Measurements from ENCODE around the gene DBNL. TPM values are rescaled to one million over a fixed set of nuclear protein-coding genes. Genes with fewer than 3 reads are reported as not detected.

The DBNL gene
- total RNA-seq, 1 donor from 2014 or later, result 47.5 TPM

- peaks cover 11% of the 10 kb centered on the region for H3K27me3 Mint-ChIP-seq (ENCODE audit: unreplicated experiment)
- no peak overlapping the region for H3K4me3 Mint-ChIP-seq (ENCODE audit: unreplicated experiment)
- H3K9me3 Mint-ChIP-seq (ENCODE audit: unreplicated experiment), result no peaks in the 10 kb centered on the region
- H3K36me3 Mint-ChIP-seq (ENCODE audit: low read depth, unreplicated experiment), result peaks cover 25% of the 10 kb centered on the region
- no peak for DNase-seq (ENCODE audit: low spot score)
- H3K27ac Mint-ChIP-seq (ENCODE audit: unreplicated experiment), result peak overlapping the region; percentile 31
- TF ChIP-seq, protein P1, sequence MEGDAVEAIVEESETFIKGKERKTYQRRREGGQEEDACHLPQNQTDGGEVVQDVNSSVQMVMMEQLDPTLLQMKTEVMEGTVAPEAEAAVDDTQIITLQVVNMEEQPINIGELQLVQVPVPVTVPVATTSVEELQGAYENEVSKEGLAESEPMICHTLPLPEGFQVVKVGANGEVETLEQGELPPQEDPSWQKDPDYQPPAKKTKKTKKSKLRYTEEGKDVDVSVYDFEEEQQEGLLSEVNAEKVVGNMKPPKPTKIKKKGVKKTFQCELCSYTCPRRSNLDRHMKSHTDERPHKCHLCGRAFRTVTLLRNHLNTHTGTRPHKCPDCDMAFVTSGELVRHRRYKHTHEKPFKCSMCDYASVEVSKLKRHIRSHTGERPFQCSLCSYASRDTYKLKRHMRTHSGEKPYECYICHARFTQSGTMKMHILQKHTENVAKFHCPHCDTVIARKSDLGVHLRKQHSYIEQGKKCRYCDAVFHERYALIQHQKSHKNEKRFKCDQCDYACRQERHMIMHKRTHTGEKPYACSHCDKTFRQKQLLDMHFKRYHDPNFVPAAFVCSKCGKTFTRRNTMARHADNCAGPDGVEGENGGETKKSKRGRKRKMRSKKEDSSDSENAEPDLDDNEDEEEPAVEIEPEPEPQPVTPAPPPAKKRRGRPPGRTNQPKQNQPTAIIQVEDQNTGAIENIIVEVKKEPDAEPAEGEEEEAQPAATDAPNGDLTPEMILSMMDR (IDR thresholded peaks at IDR 0.05; ENCODE audit: unreplicated experiment), result no peak
- no peaks in the 10 kb centered on the region for H3K4me1 Mint-ChIP-seq (ENCODE audit: unreplicated experiment)
Measured at GRCh38 chr7:44061645-44062179, 17.2 kb downstream of the DBNL start.

- DNase-seq (ENCODE audit: low spot score), result no peak
- H3K9me3 Mint-ChIP-seq (ENCODE audit: unreplicated experiment), result no peaks in the 10 kb centered on the region
- H3K27ac Mint-ChIP-seq (ENCODE audit: unreplicated experiment), result no peak overlapping the region
- H3K4me1 Mint-ChIP-seq (ENCODE audit: unreplicated experiment), result no peaks in the 10 kb centered on the region
- no peak overlapping the region for H3K4me3 Mint-ChIP-seq (ENCODE audit: unreplicated experiment)
- H3K36me3 Mint-ChIP-seq (ENCODE audit: low read depth, unreplicated experiment), result peaks cover 25% of the 10 kb centered on the region
- TF ChIP-seq, protein P1 (IDR thresholded peaks at IDR 0.05; ENCODE audit: unreplicated experiment), result no peak
- peaks cover 13% of the 10 kb centered on the region for H3K27me3 Mint-ChIP-seq (ENCODE audit: unreplicated experiment)
Measured at GRCh38 chr7:44062180-44062902, 17.8 kb downstream of the DBNL start.

DNA sequence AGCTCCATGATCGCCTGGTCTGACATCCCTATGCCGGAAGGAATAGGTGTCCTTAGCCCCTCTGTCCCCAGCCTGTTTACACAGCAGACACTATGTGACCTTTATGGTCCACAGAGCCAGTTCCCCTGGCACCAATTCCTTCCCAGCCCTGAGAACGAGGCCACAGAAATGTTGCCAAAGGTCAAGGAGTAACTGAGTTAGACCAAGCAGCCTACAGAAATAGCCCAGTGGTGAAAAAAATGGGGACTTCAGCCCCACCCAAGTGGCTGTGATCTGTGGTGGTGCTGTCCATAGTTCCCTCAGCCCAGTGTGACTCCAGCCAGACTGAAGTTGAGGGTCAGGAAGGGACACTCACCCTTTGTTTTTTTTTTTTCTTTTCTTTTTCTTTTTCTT, 18.4 kb downstream of the DBNL start:
- H3K27me3 Mint-ChIP-seq (ENCODE audit: unreplicated experiment), result peaks cover 13% of the 10 kb centered on the region
- H3K27ac Mint-ChIP-seq (ENCODE audit: unreplicated experiment), result no peak overlapping the region
- no peak overlapping the region for H3K4me3 Mint-ChIP-seq (ENCODE audit: unreplicated experiment)
- no peaks in the 10 kb centered on the region for H3K4me1 Mint-ChIP-seq (ENCODE audit: unreplicated experiment)
- no peaks in the 10 kb centered on the region for H3K9me3 Mint-ChIP-seq (ENCODE audit: unreplicated experiment)
- peaks cover 20% of the 10 kb centered on the region for H3K36me3 Mint-ChIP-seq (ENCODE audit: low read depth, unreplicated experiment)
- DNase-seq (ENCODE audit: low spot score), result no peak
- TF ChIP-seq, protein P1 (IDR thresholded peaks at IDR 0.05; ENCODE audit: unreplicated experiment), result no peak

DNA sequence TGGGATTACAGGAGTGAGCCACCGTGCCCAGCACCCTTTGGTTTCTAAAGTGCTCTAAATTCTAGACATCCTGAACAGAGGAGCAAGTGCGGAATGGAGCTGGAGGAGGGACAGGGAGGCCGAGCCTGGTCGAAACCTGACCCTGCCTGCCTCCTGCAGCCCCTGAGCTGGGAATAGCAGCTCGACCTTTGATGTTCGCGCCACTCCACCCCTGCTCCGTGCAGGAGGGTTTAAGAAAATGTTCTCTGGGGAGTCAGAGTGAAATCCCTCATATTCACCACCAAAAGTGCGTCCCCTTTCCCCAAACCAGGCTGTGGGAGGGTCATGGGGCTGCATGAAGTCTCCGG, 19.0 kb downstream of the DBNL start:
- no peak overlapping the region for H3K27ac Mint-ChIP-seq (ENCODE audit: unreplicated experiment)
- H3K4me1 Mint-ChIP-seq (ENCODE audit: unreplicated experiment), result no peaks in the 10 kb centered on the region
- H3K27me3 Mint-ChIP-seq (ENCODE audit: unreplicated experiment), result peaks cover 12% of the 10 kb centered on the region
- no peak for DNase-seq (ENCODE audit: low spot score)
- TF ChIP-seq, protein P1 (IDR thresholded peaks at IDR 0.05; ENCODE audit: unreplicated experiment), result no peak
- H3K36me3 Mint-ChIP-seq (ENCODE audit: low read depth, unreplicated experiment), result peaks cover 15% of the 10 kb centered on the region
- no peak overlapping the region for H3K4me3 Mint-ChIP-seq (ENCODE audit: unreplicated experiment)
- H3K9me3 Mint-ChIP-seq (ENCODE audit: unreplicated experiment), result no peaks in the 10 kb centered on the region

DNA sequence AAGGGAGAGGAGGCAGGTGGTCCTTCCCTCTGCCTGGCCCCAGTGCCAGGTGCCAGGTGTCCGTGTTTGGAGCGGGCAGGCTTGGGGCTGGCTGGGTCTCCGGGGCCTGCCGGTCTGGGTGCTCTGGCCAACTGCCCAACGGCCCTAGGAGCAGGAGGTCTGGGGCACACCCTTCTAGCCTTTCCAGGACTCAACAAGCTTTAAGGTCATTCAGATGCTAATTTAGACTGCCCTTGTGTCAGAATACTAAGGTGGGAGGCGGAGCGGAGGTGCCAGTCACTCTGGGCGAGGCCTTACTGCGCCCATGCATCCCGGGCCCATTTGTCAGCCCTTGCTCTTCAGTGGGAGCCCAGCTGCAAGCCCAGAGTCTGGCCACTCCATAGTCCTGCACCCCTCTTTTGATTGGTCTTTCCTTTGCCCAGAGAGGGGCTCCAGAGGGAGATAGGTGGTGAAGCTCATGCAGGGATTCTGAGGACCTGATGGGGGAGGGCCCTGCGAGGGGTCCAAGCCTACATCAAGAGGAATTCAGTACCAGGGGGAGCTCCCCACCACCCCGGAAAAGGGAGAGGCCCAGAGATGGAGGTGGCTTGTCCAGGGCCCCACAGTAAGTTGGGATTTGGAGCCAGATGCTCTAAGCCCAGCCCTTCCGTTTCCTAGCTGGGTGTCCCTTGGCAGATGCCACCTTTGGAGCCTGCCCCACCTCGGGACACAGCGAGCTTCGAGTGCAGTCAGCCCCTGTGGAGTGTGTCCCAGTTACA, 19.6 kb downstream of the DBNL start:
- Mint-ChIP-seq H3K27me3 (ENCODE audit: unreplicated experiment) (peaks cover 12% of the 10 kb centered on the region), H3K9me3 (ENCODE audit: unreplicated experiment) (no peaks in the 10 kb centered on the region), H3K4me1 (ENCODE audit: unreplicated experiment) (no peaks in the 10 kb centered on the region), H3K36me3 (ENCODE audit: low read depth, unreplicated experiment) (peaks cover 10% of the 10 kb centered on the region), H3K27ac (ENCODE audit: unreplicated experiment) (no peak overlapping the region), H3K4me3 (ENCODE audit: unreplicated experiment) (no peak overlapping the region)
- TF ChIP-seq, protein P1 (IDR thresholded peaks at IDR 0.05; ENCODE audit: unreplicated experiment), result no peak
- no peak for DNase-seq (ENCODE audit: low spot score)
